Bronchial epithelial cell (primary cell): ENCODE measurements around the gene POLR2J. TPM values are rescaled to one million over a fixed set of nuclear protein-coding genes. Genes with fewer than 3 reads are reported as not detected.
"Not testable (repeated sequence)": the region's sequence is repeated elsewhere in the genome, so short reads cannot be mapped to it uniquely, and the experiment has no call there.

ENCODE experiments used
- DNase-seq: peaks from one replicate; pipeline ENCODE4 v3.0.0-alpha.2; 2010; ENCODE audit warnings: low read depth
- FAIRE-seq: peaks from 2 replicates; lab custom pipeline; 2011; peaks lifted over from hg19 to GRCh38; lab: Jason Lieb, UNC
- H3K27me3 ChIP-seq: 2 replicates; pipeline ENCODE4 v1.5.1; 2011; ENCODE audit warnings: low read length; ENCODE audit not compliant: control insufficient read depth, insufficient read depth
- H3K36me3 ChIP-seq: 2 replicates; pipeline ENCODE4 v1.5.1; 2011; ENCODE audit warnings: low read length; ENCODE audit not compliant: control insufficient read depth, insufficient read depth
- H3K4me3 ChIP-seq: 2 replicates; pipeline ENCODE4 v1.5.1; 2011; ENCODE audit warnings: mild to moderate bottlenecking, low read depth, low read length, control low read depth
- total RNA-seq: library from RNA; depleted of rRNA; stranded (reverse); fragments of >200 nt; gene quantifications from 2 replicates; pipeline ENCODE4 v1.2.1, GENCODE V29; 2014
- TF ChIP-seq, protein P1 (sequence below): IDR thresholded peaks from 2 replicates; pipeline ENCODE4 v1.5.1; 2011; ENCODE audit warnings: mild to moderate bottlenecking, moderate library complexity, low read length, control low read depth, inconsistent platforms; ENCODE audit not compliant: insufficient read depth, severe bottlenecking

The POLR2J gene
- 24.5 and 50.1 TPM in 2 replicates for total RNA-seq

DNA sequence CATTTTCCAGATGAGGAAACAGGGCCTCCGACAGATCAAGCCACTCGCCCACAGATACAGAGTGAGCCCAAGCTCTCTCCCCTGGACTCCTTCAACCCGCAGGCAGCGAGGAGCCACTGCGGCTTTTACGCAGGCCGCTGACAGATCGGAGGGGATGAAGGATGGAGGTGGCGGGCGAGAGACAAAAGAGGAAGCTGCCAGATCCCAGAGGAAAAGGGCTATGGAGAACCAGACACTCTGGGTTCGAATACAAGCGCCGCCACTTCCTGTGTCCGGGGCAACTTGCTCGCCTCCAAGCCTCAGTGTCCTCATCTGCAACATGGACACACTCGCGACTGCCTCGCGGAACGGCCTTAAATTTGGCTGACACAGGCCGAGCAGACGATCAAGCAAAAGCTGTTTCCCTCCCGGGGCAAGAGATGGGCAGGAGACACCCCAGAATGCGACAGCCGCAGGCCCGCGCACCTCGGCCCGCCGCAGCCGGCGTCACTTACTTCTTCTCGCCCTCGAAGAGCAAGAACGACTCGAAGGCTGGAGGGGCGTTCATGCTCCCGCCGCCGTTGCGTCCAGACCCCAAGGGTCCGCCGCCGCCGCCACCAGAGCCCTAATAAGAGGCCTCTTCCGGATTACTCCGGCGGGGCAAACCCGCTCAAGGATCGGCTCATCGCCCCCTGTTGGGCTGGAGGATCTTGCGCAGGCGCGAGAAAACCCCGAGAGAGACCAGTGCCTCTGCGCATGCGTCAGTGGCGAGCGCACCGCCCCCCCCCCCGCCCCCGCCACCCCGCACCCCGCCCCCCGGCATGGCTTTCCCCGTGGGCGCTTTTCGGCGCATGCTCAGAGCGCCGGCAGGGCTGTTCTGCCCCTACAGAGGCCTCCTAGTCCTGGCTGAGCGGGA lies at the start of gene POLR2J:
Gene POLR2J, minus strand, starts transcription at position 609 of the 895 bp plus-strand sequence. Its CDS starts 62 bp downstream, at position 547.
- TF ChIP-seq, protein P1, sequence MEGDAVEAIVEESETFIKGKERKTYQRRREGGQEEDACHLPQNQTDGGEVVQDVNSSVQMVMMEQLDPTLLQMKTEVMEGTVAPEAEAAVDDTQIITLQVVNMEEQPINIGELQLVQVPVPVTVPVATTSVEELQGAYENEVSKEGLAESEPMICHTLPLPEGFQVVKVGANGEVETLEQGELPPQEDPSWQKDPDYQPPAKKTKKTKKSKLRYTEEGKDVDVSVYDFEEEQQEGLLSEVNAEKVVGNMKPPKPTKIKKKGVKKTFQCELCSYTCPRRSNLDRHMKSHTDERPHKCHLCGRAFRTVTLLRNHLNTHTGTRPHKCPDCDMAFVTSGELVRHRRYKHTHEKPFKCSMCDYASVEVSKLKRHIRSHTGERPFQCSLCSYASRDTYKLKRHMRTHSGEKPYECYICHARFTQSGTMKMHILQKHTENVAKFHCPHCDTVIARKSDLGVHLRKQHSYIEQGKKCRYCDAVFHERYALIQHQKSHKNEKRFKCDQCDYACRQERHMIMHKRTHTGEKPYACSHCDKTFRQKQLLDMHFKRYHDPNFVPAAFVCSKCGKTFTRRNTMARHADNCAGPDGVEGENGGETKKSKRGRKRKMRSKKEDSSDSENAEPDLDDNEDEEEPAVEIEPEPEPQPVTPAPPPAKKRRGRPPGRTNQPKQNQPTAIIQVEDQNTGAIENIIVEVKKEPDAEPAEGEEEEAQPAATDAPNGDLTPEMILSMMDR = peak; percentile 33
- not testable (repeated sequence) for H3K36me3 ChIP-seq, H3K27me3 ChIP-seq, FAIRE-seq
- peak within 1 kb of the TSS; percentile 33 for H3K4me3 ChIP-seq
- DNase-seq = peak; percentile 33

DNA sequence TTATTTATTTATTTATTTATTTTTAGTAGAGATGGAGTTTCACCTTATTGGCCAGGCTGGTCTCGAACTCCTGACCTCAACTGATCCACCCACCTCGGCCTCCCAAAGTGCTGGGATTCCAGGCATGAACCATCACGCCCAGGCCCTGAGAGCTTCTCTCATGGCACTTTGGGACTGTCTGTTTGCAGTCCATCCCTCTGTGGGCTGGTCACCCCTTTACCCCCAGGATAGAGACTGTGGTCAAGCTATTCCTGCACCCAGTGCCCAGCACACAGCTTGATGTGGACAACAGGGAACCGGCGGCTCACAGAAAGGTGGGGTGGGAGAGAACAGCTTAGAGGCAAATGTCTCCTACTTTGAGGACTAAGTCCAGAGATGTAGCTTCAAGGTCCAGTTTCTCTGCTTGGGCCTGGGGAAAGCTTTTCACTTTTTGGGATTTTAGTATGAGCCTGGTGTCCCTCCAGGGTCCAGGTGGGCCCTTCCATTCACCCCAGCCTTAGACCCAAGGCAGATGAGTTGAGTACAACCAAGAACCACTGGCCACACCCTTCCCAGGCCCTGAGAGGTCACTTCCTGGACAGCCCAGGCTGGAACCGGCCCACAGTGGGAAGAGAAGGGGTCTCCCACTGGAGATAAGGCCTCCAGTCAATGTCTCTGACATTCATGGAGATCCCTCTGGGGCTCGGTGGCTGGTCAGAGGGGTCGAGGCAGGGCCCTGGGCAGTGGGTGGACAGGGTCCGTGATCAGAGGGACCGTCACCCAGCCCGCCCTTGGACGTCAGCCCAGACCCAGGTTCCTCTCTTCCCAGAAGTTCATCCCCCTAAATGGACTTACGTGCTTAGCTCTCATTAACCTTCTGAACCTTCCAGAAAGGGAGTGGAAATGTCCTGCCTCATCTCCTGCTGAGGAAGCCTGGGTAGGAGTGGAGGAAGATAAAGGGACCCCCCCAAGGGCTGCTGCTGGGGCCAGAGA lies 49.4 kb upstream of the POLR2J start:
- FAIRE-seq, H3K36me3 ChIP-seq, H3K4me3 ChIP-seq, H3K27me3 ChIP-seq, DNase-seq: not testable (repeated sequence)

DNA sequence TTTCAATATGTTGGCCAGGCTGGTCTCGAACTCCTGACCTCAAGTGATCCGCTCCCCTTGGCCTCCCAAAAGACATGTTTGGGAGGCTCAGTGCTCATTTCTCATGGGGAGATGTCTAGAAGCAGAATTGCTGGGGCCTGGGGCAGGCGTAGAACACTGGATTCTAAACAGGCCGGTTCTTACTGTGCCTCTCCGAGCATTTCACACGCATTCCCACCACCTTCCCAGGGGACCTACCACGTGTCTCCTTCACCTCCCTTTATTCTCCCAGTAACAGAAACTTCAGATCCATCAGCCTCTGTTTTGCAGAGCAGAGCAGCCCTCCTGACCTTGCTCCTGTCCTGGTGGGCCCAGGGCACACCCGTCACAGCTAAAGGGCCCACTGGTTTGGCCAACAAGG lies 48.5 kb upstream of the POLR2J start:
- not testable (repeated sequence) for H3K4me3 ChIP-seq, DNase-seq, H3K36me3 ChIP-seq, FAIRE-seq, H3K27me3 ChIP-seq

GRCh38 chr7:102524803-102525202 lies 46.1 kb upstream of the POLR2J start:
- H3K4me3 ChIP-seq, DNase-seq, H3K36me3 ChIP-seq, FAIRE-seq, H3K27me3 ChIP-seq: not testable (repeated sequence)

DNA sequence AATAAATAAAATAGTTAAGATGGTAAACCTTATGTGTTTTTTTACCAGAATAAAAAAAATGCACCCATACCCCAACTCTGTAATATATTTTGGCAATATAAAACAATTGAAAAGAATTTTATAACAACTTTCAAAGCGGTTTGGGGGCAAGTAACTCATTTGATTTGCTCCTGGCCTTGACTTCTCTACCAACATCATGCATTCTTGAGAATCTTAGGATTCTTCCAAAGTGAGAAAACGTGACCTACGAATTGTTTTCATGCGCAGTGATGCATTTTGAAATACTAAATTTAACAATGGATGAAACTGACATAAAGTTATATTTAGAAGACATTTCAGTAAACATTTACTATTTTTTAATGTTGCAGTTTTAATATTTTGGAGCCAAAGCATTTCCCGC lies 42.1 kb upstream of the POLR2J start:
- H3K4me3 ChIP-seq, FAIRE-seq, H3K36me3 ChIP-seq, DNase-seq, H3K27me3 ChIP-seq: not testable (repeated sequence)

- not testable (repeated sequence) for H3K36me3 ChIP-seq, H3K27me3 ChIP-seq, DNase-seq, FAIRE-seq, H3K4me3 ChIP-seq
Observed at GRCh38 chr7:102517550-102518147, 38.9 kb upstream of the POLR2J start, which contains the start of gene RASA4B. Gene RASA4B, minus strand, starts transcription at chr7:102517777. Its CDS starts 67 bp downstream, at chr7:102517710.

- H3K4me3 ChIP-seq, H3K36me3 ChIP-seq, FAIRE-seq, DNase-seq, H3K27me3 ChIP-seq: not testable (repeated sequence)
Observed at GRCh38 chr7:102516951-102517350, 38.2 kb upstream of the POLR2J start.

GRCh38 chr7:102515889-102516288 lies 37.2 kb upstream of the POLR2J start:
- not testable (repeated sequence) for H3K36me3 ChIP-seq, DNase-seq, FAIRE-seq, H3K4me3 ChIP-seq, H3K27me3 ChIP-seq

- not testable (repeated sequence) for FAIRE-seq, DNase-seq, H3K27me3 ChIP-seq, H3K4me3 ChIP-seq, H3K36me3 ChIP-seq
Observed at GRCh38 chr7:102514881-102515721, 36.4 kb upstream of the POLR2J start.

DNA sequence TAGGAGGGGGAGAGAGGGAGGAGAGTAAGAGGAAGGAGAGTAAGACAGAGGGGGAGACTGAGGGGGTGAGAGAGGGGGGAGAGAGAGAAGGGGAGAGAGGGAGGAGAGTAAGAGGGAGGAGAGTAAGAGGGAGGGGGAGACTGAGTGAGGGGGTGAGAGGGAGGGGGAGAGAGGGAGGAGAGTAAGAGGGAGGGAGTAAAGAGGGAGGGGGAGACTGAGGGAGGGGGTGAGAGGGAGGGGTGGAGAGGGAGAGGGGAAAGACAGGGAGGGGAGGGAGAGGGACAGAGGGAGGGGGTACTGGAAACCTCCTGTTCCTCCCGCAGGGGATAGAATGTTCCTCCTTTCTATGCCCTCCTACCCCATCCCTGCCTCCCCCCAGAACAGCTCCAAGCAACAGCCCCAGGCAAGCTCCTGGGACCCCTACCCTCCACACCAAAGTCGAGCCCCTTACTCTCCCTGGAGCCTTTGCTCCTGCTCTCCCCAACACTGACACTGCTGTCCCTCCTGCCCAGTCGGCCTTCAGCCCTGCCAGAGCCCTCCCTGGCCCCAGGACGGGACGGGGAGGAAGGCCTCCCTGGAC lies 34.0 kb upstream of the POLR2J start:
- H3K4me3 ChIP-seq, FAIRE-seq, DNase-seq, H3K27me3 ChIP-seq, H3K36me3 ChIP-seq: not testable (repeated sequence)

DNA sequence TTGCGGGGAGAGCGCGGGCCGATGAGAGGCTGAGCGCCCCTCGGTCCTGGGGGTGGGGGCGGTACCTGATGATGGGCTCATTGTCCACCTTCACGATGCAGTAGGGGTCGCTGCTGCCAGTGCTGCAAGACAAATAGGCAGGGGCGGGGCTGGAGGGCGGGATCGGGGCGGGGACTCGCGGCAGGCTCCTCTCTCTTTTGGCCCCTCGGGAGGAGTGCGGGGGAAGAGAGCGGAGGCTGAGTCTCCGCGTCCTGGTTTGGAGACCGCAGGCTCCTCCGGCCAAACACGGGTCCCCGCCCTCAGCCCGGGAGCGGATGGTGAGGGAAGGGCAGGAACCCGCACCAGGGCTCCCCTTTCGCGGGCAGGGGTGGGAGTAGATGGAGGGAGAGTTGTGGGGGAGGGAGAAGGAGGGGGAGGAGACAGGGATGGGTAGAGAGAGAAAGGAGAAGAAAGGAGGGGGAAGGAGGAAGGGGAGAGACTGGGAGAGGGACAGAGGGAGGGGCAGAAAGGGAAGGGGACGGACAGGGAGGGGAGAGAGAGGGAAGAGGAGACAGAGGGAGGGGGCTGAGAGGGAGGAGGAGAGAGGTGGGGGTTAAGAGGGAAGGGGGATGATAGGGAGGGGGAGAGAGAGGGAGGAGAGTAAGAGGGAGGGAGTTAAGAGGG lies 33.3 kb upstream of the POLR2J start:
- not testable (repeated sequence) for FAIRE-seq, H3K27me3 ChIP-seq, H3K4me3 ChIP-seq, DNase-seq, H3K36me3 ChIP-seq
